CD4-positive, alpha-beta memory T cell (primary cell): ENCODE data around the gene UTP11. TPM values are rescaled to one million over a fixed set of nuclear protein-coding genes. Genes with fewer than 3 reads are reported as not detected.
A peak's percentile ranks its signal among the peaks of the same experiment; 100 is the strongest.
"Not testable (repeated sequence)": the region's sequence is repeated elsewhere in the genome, so short reads cannot be mapped to it uniquely, and the experiment has no call there.

Experiments used
- CTCF ChIA-PET: fragments of 350-600 bp; sonication (Branson Sonifier 250); formaldehyde crosslinking; loops from one replicate; lab custom pipeline; 2021; ENCODE audit warnings: inconsistent platforms; ENCODE audit not compliant: partially characterized antibody; lab: Charles Lee
- POLR2A ChIA-PET: fragments of 350-600 bp; sonication (Branson Sonifier 250); formaldehyde crosslinking; loops from one replicate; lab custom pipeline; 2021; ENCODE audit not compliant: partially characterized antibody; lab: Charles Lee
- DNase-seq, 5 donors: peaks; one replicate each; pipeline versions ENCODE4 v3.0.0 to v3.0.0-alpha.2; 2020 to 2022; ENCODE audit warnings: mixed read lengths in 1 of 5
- H3K27ac ChIP-seq: one replicate; pipeline ENCODE4 v1.7.0; 2013; ENCODE audit warnings: low read depth, low read length
- H3K27me3 ChIP-seq: 2 replicates; pipeline ENCODE4 v1.7.0; 2013; ENCODE audit warnings: mild to moderate bottlenecking, low read length, moderate library complexity; ENCODE audit not compliant: insufficient read depth
- H3K36me3 ChIP-seq: 2 replicates; pipeline ENCODE4 v1.7.0; 2013; ENCODE audit warnings: mild to moderate bottlenecking, low read length, moderate library complexity; ENCODE audit not compliant: insufficient read depth
- H3K4me1 ChIP-seq: 2 replicates; pipeline ENCODE4 v1.7.0; 2013; ENCODE audit warnings: mild to moderate bottlenecking, low read length, moderate library complexity; ENCODE audit not compliant: insufficient read depth
- H3K4me3 ChIP-seq, 2 donors: one replicate each; pipeline ENCODE4 v1.7.0; 2013; ENCODE audit warnings: low read length in 2 of 2, mild to moderate bottlenecking in 1 of 2
- H3K9me3 ChIP-seq, 2 donors: one replicate each; pipeline ENCODE4 v1.7.0; 2013; ENCODE audit warnings: low read length in 2 of 2, control low read depth in 1 of 2; ENCODE audit not compliant: control insufficient read depth in 1 of 2
- H3K27ac Mint-ChIP-seq, 7 donors: one replicate each; pipeline ENCODE4 v1.8.0; 2020 to 2021; ENCODE audit warnings: mixed read lengths in 7 of 7, mild to moderate bottlenecking in 6 of 7, inconsistent platforms in 3 of 7, moderate library complexity in 3 of 7
- H3K27me3 Mint-ChIP-seq, 2 donors: one replicate each; pipeline ENCODE4 v1.8.0; 2020 to 2021; ENCODE audit warnings: mixed read lengths in 2 of 2
- H3K36me3 Mint-ChIP-seq, 2 donors: one replicate each; pipeline ENCODE4 v1.8.0; 2020 to 2021; ENCODE audit warnings: mixed read lengths in 2 of 2, inconsistent platforms in 1 of 2, mild to moderate bottlenecking in 1 of 2
- H3K4me1 Mint-ChIP-seq, 4 donors: one replicate each; pipeline ENCODE4 v1.8.0; 2020 to 2021; ENCODE audit warnings: mixed read lengths in 4 of 4, mild to moderate bottlenecking in 1 of 4
- H3K4me3 Mint-ChIP-seq, 8 donors: one replicate each; pipeline ENCODE4 v1.8.0; 2020 to 2021; ENCODE audit warnings: mixed read lengths in 8 of 8, mild to moderate bottlenecking in 7 of 8, moderate library complexity in 6 of 8, inconsistent platforms in 3 of 8
- H3K9me3 Mint-ChIP-seq, 8 donors: one replicate each; pipeline ENCODE4 v1.8.0; 2020 to 2021; ENCODE audit warnings: mixed read lengths in 8 of 8, mild to moderate bottlenecking in 5 of 8, inconsistent platforms in 3 of 8, moderate library complexity in 1 of 8
- intact Hi-C: fragments of 100-400 bp; cut with micrococcal nuclease; formaldehyde crosslinking; loops from one replicate; pipeline ENCODE4 v1.15.1; 2023
- polyA plus RNA-seq, 2 donors: library from polyadenylated mRNA; unstranded; fragments of 300-500 nt; fragmentation: Illumina TruSeq; gene quantifications; one replicate each; pipeline ENCODE4 v1.2.3, GENCODE V29; 2021
- total RNA-seq, 2 experiments: library from RNA; stranded (reverse); gene quantifications; one replicate each; pipeline ENCODE4 v1.2.3, GENCODE V29; 2021

Gene UTP11, protein sequence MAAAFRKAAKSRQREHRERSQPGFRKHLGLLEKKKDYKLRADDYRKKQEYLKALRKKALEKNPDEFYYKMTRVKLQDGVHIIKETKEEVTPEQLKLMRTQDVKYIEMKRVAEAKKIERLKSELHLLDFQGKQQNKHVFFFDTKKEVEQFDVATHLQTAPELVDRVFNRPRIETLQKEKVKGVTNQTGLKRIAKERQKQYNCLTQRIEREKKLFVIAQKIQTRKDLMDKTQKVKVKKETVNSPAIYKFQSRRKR
- total RNA-seq (10 to 100 TPM; 17.3 to 17.5 TPM), polyA plus RNA-seq (10 to 100 TPM; 21.0 to 21.9 TPM)

- H3K36me3 ChIP-seq, result peaks cover 12% of the 10 kb centered on the region
- peaks cover 29% of the 10 kb centered on the region for H3K4me1 ChIP-seq
- H3K9me3 Mint-ChIP-seq, result peaks cover 0 to 4% (median 0%) of the 10 kb centered on the region in 8 donors
- H3K27ac ChIP-seq, result peak within 1 kb of the TSS; percentile 87
- no peaks in the 10 kb centered on the region for H3K9me3 ChIP-seq
- ChIA-PET POLR2A (interaction anchor here (0.8 to 2.8 kb wide), 10 partner anchors 9 to 1014 kb away, joined by 3 to 18 read pairs (median 4); partner anchors contain the start of genes NDUFS5 and SF3A3), CTCF (interaction anchor here (0.6 to 15.6 kb wide), 5 partner anchors 9 to 945 kb away, joined by 3 to 192 read pairs (median 3); partner anchors contain the start of gene SF3A3)
- H3K27ac Mint-ChIP-seq, result peak within 1 kb of the TSS; percentile 92 to 100 (median 99)
- H3K4me3 ChIP-seq, result peak within 1 kb of the TSS; percentile 72 to 94
- H3K4me1 Mint-ChIP-seq, result peaks cover 19 to 46% (median 34%) of the 10 kb centered on the region in 4 donors
- H3K36me3 Mint-ChIP-seq, result peaks cover 11 to 30% of the 10 kb centered on the region in 2 donors
- intact Hi-C loops, result loop anchor here (1.0 kb wide), 4 partner anchors 22 to 320 kb away; partner anchors contain the start of genes CDCA8, MTF1 and SF3A3
- peak within 1 kb of the TSS; percentile 91 to 100 (median 98) for H3K4me3 Mint-ChIP-seq
- no peaks in the 10 kb centered on the region for H3K27me3 ChIP-seq
- no peaks in the 10 kb centered on the region for H3K27me3 Mint-ChIP-seq
- peak; percentile 91 to 96 (median 93) for DNase-seq
These were observed at the start of gene UTP11 for GRCh38 chr1:38012363-38013226. TSS of gene UTP11 (plus strand) at chr1:38012734. CDS start at chr1:38012803, 69 bp downstream.

GRCh38 chr1:37964106-37964505 is 48.4 kb upstream of the UTP11 start:
- H3K9me3 ChIP-seq, POLR2A ChIA-PET, DNase-seq, H3K4me1 ChIP-seq, intact Hi-C loops, H3K27me3 ChIP-seq, CTCF ChIA-PET, H3K4me3 Mint-ChIP-seq, H3K27ac ChIP-seq, H3K9me3 Mint-ChIP-seq, H3K4me1 Mint-ChIP-seq, H3K4me3 ChIP-seq, H3K27me3 Mint-ChIP-seq: not testable (repeated sequence)
- peaks cover 37% of the 10 kb centered on the region for H3K36me3 ChIP-seq
- Mint-ChIP-seq H3K27ac (peak overlapping the region in 1 of 7 donors; percentile 22), H3K36me3 (peaks cover 37 to 53% of the 10 kb centered on the region in 2 donors)

DNA sequence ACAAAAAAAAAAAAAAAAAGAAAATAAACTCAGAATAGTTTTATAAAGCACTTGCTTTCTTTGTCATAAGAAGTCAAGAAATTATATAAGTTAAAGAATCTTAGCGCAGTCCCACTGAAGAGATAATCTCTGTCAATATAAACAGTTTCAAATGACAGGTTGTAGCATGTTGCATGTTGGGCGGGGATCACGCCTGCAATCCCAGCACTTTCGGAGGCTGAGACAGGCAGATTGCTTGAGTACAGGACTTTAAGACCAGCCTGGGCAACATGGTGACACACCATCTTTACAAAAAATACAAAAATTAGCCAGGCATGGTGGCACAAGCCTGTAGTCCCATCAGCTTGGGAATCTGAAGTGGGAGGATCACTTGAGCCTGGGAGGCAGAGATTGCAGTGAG is 47.2 kb upstream of the UTP11 start:
- no peak overlapping the region for H3K27ac ChIP-seq
- no peaks in the 10 kb centered on the region for H3K9me3 ChIP-seq
- peaks cover 0 to 2% (median 0%) of the 10 kb centered on the region in 8 donors for H3K9me3 Mint-ChIP-seq
- DNase-seq, result no peak
- H3K4me3 Mint-ChIP-seq, result no peak overlapping the region
- no peaks in the 10 kb centered on the region for H3K4me1 ChIP-seq
- H3K36me3 Mint-ChIP-seq, result peaks cover 37 to 55% of the 10 kb centered on the region in 2 donors
- intact Hi-C loops, result no loop called here
- H3K27ac Mint-ChIP-seq, result no peak overlapping the region
- POLR2A ChIA-PET, result no interaction called here
- no peaks in the 10 kb centered on the region for H3K27me3 ChIP-seq
- H3K36me3 ChIP-seq, result peaks cover 31% of the 10 kb centered on the region
- H3K4me3 ChIP-seq, result no peak overlapping the region
- H3K4me1 Mint-ChIP-seq, result peaks cover 0 to 2% (median 0%) of the 10 kb centered on the region in 4 donors
- no peaks in the 10 kb centered on the region for H3K27me3 Mint-ChIP-seq
- CTCF ChIA-PET, result interaction anchor here (0.6 to 1.2 kb wide), 2 partner anchors 55 to 407 kb away, joined by 3 read pairs; no protein-coding TSS in a partner anchor

- H3K9me3 Mint-ChIP-seq, H3K27me3 ChIP-seq, H3K27ac ChIP-seq, POLR2A ChIA-PET, H3K4me3 ChIP-seq, H3K4me1 ChIP-seq, CTCF ChIA-PET, H3K4me3 Mint-ChIP-seq, H3K9me3 ChIP-seq, H3K27me3 Mint-ChIP-seq, DNase-seq, intact Hi-C loops: not testable (repeated sequence)
- Mint-ChIP-seq H3K36me3 (peaks cover 56 to 85% of the 10 kb centered on the region in 2 donors), H3K4me1 (peaks cover 6 to 20% (median 11%) of the 10 kb centered on the region in 4 donors), H3K27ac (peak overlapping the region in 1 of 7 donors; percentile 43)
- peaks cover 39% of the 10 kb centered on the region for H3K36me3 ChIP-seq
These were observed 38.9 kb upstream of the UTP11 start for GRCh38 chr1:37973684-37974083.

DNA sequence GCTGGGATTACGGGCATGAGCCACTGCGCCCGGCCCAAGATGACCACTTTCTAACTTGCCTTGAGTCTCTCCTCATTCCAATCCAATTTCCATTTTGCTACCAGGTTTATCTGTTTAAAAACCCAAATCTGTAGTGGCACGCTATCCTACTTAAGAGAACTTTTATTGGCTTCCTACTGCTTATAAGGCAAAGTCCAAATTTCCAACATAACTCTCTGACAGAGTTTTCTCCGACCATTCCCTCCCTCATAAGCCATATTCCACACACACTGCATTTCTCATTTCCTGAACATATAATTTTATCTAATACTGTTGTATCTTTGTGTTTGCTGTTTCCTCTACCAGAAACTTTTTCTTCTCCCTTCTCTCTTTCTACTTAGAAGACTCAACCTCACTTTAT is 38.0 kb upstream of the UTP11 start:
- Mint-ChIP-seq H3K4me1 (peaks cover 6 to 20% (median 12%) of the 10 kb centered on the region in 4 donors), H3K9me3 (peaks cover 0 to 6% (median 1%) of the 10 kb centered on the region in 8 donors), H3K36me3 (peaks cover 58 to 85% of the 10 kb centered on the region in 2 donors), H3K27me3 (no peaks in the 10 kb centered on the region), H3K4me3 (no peak overlapping the region), H3K27ac (no peak overlapping the region)
- no peaks in the 10 kb centered on the region for H3K9me3 ChIP-seq
- ChIA-PET CTCF (no interaction called here), POLR2A (no interaction called here)
- intact Hi-C loops, result no loop called here
- DNase-seq, result no peak
- H3K4me3 ChIP-seq, result no peak overlapping the region
- no peak overlapping the region for H3K27ac ChIP-seq
- no peaks in the 10 kb centered on the region for H3K4me1 ChIP-seq
- peaks cover 41% of the 10 kb centered on the region for H3K36me3 ChIP-seq
- no peaks in the 10 kb centered on the region for H3K27me3 ChIP-seq

DNA sequence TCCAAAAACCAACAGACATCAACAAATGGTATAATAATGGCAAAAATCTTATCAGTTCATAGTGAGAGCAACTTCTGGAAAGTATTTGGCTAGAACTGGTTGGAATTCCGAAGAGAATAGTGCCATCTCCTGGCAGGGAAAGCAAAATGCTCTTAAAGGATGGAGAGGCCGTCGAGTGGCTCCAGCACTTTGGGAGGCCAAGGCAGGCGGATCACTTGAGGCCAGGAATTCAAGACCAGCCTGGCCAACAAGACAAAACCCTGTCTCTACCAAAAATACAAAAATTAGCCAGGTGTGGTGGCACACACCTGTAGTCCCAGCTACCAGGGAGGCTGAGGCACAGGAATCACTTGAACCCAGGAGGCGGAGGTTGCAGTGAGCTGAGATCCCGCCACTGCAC is 37.5 kb upstream of the UTP11 start:
- H3K27me3 Mint-ChIP-seq, H3K27ac Mint-ChIP-seq, H3K4me3 Mint-ChIP-seq, H3K9me3 ChIP-seq, intact Hi-C loops, H3K4me3 ChIP-seq, H3K27me3 ChIP-seq, H3K27ac ChIP-seq, H3K4me1 ChIP-seq, H3K9me3 Mint-ChIP-seq: not testable (repeated sequence)
- peaks cover 6 to 20% (median 12%) of the 10 kb centered on the region in 4 donors for H3K4me1 Mint-ChIP-seq
- peak in 1 of 5 donors; percentile 5 for DNase-seq
- POLR2A ChIA-PET, result interaction anchor here (1.2 kb wide), 1 partner anchor 15 kb away, joined by 4 read pairs; the partner anchor contains the start of gene SF3A3
- peaks cover 47% of the 10 kb centered on the region for H3K36me3 ChIP-seq
- peaks cover 61 to 85% of the 10 kb centered on the region in 2 donors for H3K36me3 Mint-ChIP-seq
- CTCF ChIA-PET, result interaction anchor here (0.8 to 1.5 kb wide), 3 partner anchors 15 to 84 kb away, joined by 3 to 4 read pairs (median 3); partner anchors contain the start of gene SF3A3
